IPS-20b (cell line): ENCODE measurements around the gene YES1.

Source experiments
- H3K27ac ChIP-seq: one replicate; pipeline ENCODE4 v1.5.1; 2013; ENCODE audit warnings: low read length
- H3K27me3 ChIP-seq: 2 replicates; pipeline ENCODE4 v1.6.1; 2013; ENCODE audit warnings: mild to moderate bottlenecking, low read length, inconsistent platforms; ENCODE audit not compliant: insufficient read depth
- H3K36me3 ChIP-seq: 2 replicates; pipeline ENCODE4 v1.6.1; 2013; ENCODE audit warnings: low read depth, mild to moderate bottlenecking, inconsistent platforms, low read length, moderate library complexity; ENCODE audit not compliant: insufficient read depth
- H3K4me1 ChIP-seq: 2 replicates; pipeline ENCODE4 v1.6.1; 2013; ENCODE audit warnings: mild to moderate bottlenecking, control low read depth, inconsistent platforms, low read length, moderate library complexity; ENCODE audit not compliant: insufficient read depth
- H3K4me3 ChIP-seq: 2 replicates; pipeline ENCODE4 v1.5.1; 2013; ENCODE audit warnings: mild to moderate bottlenecking, low read length, inconsistent platforms
- H3K9ac ChIP-seq: 2 replicates; pipeline ENCODE4 v1.6.1; 2013; ENCODE audit warnings: low read depth, mild to moderate bottlenecking, inconsistent platforms, low read length, moderate library complexity
- H3K9me3 ChIP-seq: 2 replicates; pipeline ENCODE4 v1.6.1; 2013; ENCODE audit warnings: mild to moderate bottlenecking, low read depth, low read length, inconsistent platforms; ENCODE audit not compliant: insufficient read depth

Gene YES1

DNA sequence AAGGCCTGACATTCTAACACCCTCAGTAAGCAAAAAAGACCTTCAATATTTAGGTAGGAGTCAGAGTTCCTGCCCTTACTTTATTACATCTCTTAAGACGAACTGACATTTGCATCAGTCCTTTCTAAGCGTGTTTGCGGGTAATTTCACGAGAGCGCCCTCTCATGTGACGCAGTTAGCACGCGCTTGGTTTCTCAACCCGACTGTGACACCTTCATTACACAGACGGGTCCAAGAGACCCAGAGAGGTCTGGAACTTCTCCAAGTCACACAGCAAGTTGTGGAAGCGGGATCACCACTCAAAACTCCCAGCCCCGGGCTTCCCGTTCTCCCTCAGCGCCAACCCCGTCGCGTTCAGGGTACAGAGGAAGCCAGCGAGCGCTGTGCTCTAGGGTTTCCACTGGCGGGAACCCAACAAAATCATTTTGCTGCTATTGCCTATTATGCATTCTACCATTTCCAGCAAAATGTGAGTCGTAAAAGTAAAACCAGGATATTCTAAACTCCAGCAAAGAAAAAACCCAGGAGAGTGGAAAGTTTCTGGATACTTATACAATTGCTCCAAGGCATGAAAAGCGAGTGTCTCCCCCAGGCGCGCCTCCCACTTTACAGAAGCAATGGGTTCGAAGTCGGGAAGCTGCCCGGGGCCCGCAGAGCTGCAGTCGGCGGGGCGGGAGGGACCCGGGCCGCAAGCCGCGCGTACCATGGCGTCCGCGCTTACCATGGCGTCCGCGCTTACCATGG lies 100.2 kb downstream of the YES1 start:
- no peaks in the 10 kb centered on the region for H3K4me1 ChIP-seq
- peak overlapping the region; percentile 85 for H3K9ac ChIP-seq
- no peaks in the 10 kb centered on the region for H3K27me3 ChIP-seq
- peak overlapping the region; percentile 87 for H3K4me3 ChIP-seq
- H3K9me3 ChIP-seq, result no peaks in the 10 kb centered on the region; the same call in 1 of the 2 replicates
- H3K36me3 ChIP-seq, result peaks cover 8% of the 10 kb centered on the region
- H3K27ac ChIP-seq, result no peak overlapping the region

DNA sequence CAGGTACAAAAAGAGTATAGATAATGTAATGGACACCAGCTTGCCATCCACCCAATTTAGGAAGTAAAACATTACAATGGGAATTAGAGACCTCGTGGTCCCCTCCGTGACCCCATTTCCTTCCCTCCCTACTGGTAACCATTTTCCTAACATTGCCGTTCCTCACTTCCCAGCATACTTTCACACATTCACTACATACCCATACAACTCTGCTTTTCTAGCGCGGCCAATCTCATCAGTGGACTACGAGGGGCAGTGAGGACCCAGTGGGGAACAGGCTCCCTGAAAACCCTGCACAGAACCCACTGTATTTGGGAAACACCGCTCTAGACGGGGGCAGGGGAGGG lies 100.8 kb downstream of the YES1 start:
- H3K9ac ChIP-seq, result peak overlapping the region; percentile 85
- H3K27me3 ChIP-seq, result no peaks in the 10 kb centered on the region
- peak overlapping the region; percentile 87 for H3K4me3 ChIP-seq
- H3K4me1 ChIP-seq, result no peaks in the 10 kb centered on the region
- peaks cover 10% of the 10 kb centered on the region for H3K36me3 ChIP-seq
- H3K9me3 ChIP-seq, result no peaks in the 10 kb centered on the region; the same call in 1 of the 2 replicates
- no peak overlapping the region for H3K27ac ChIP-seq

DNA sequence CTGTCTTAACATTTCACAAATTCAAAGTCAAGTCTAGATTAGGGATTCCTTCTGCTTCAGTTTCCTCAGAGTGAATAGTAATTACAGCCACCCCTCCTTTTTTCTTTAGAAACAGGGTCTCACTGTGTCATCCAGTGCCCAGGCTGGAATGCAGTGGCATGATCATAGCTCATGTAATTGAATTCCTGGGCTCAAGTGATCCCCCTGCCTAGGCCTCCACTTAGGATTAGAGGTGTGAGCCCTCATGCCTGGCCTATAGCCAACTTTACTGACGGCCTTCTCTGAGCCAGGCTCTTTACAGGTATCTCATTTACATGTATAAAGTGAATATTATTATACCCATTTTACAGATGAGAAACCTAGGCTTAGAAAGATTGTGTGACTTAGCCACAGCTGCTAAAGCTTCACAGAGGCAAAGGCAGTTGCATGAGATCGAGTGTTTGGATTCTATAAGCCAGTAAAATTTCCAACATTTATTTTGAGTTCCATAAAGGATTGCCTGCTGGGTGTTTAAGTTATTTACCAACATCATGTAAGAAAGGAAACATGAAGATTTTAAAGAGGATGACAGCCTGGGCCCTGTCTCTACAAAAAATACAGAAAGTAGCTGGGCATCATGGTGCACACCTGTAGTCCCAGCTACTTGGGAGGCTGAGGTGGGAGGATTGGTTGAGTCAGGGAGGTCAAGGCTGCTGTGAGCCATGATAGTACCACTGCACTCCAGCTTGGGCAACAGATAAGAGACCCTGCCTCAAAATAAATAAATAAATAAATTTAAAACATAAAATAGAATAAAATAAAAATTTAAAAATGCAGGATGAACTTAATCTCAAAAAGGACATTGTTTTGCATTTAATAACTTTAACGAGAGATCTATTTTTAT lies 101.4 kb downstream of the YES1 start:
- no peak overlapping the region for H3K27ac ChIP-seq
- H3K9ac ChIP-seq, result peak overlapping the region; percentile 85; the same call in 1 of the 2 replicates

DNA sequence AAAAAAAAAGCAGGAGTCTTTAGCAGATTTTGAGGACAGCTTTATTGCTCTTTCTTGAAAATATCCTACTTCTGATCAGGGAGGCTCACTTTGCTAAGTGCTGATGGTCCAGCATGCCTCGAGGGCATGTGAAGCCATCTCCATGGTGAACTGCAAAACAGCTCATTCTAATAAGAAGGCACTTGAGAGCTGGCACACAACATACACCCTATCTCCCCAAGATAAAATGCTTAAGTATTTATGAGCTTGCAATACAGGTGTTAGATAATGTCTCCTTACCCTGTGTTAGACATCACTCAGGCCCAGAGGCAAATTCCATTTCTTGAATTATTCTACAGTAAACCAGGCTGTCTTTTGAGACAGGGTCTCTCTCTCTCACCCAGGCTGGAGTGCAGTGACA lies 102.3 kb downstream of the YES1 start:
- Histone ChIP-seq H3K27me3 (no peaks in the 10 kb centered on the region), H3K4me3 (no peak overlapping the region), H3K9me3 (no peaks in the 10 kb centered on the region; the same call in 1 of the 2 replicates), H3K4me1 (no peaks in the 10 kb centered on the region), H3K9ac (no peak overlapping the region), H3K27ac (no peak overlapping the region), H3K36me3 (peaks cover 23% of the 10 kb centered on the region)

More for the DNA sequence above, 101.4 kb downstream of the YES1 start:
- Histone ChIP-seq H3K9me3 (no peaks in the 10 kb centered on the region; the same call in 1 of the 2 replicates), H3K27me3 (no peaks in the 10 kb centered on the region), H3K36me3 (peaks cover 15% of the 10 kb centered on the region), H3K4me1 (no peaks in the 10 kb centered on the region), H3K4me3 (peak overlapping the region; percentile 87)

DNA sequence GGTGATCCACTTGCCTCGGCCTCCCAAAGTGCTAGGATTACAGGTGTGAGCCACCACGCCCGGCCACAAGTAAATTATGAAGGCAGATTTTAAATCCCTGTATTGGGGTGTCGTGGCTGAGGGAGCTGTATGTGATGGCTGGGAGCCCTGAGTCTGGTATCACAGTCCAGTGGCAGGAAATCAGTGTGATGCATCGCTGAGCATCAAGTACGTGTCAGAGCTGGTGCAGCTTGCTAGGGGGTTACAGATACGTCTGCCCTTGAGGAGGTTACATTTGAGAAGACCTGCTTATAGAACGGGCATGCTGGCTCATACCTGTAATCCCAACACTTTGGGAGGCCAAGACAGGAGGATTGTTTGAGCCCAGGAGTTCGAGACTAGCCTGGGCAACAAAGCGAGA lies 103.9 kb downstream of the YES1 start:
- Histone ChIP-seq H3K9me3 (no peaks in the 10 kb centered on the region), H3K27ac (no peak overlapping the region), H3K4me3 (no peak overlapping the region), H3K36me3 (peaks cover 35% of the 10 kb centered on the region), H3K4me1 (no peaks in the 10 kb centered on the region), H3K27me3 (no peaks in the 10 kb centered on the region), H3K9ac (no peak overlapping the region)

DNA sequence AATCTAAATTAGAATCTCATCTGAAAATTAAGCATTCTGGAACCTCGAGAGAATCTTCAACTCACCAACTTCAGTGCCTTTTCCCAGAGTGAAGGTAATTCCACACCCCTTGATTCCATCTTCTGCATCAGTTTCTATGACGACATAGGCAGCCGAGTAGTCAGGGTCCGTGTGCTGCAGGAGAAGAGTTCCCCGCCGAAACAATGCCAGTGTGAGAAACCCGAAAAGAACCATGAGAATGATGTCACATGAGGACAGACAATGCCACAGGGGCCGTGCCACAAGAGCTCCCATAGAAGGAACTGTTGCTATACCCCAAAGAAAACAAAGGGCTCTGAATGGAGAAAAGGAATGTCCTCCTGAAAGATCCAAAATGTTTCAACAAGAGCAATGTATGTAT lies 105.6 kb downstream of the YES1 start:
- H3K27me3 ChIP-seq, result no peaks in the 10 kb centered on the region
- H3K27ac ChIP-seq, result no peak overlapping the region
- no peak overlapping the region for H3K9ac ChIP-seq
- H3K4me3 ChIP-seq, result no peak overlapping the region
- H3K9me3 ChIP-seq, result no peaks in the 10 kb centered on the region
- peaks cover 39% of the 10 kb centered on the region for H3K36me3 ChIP-seq
- H3K4me1 ChIP-seq, result no peaks in the 10 kb centered on the region

DNA sequence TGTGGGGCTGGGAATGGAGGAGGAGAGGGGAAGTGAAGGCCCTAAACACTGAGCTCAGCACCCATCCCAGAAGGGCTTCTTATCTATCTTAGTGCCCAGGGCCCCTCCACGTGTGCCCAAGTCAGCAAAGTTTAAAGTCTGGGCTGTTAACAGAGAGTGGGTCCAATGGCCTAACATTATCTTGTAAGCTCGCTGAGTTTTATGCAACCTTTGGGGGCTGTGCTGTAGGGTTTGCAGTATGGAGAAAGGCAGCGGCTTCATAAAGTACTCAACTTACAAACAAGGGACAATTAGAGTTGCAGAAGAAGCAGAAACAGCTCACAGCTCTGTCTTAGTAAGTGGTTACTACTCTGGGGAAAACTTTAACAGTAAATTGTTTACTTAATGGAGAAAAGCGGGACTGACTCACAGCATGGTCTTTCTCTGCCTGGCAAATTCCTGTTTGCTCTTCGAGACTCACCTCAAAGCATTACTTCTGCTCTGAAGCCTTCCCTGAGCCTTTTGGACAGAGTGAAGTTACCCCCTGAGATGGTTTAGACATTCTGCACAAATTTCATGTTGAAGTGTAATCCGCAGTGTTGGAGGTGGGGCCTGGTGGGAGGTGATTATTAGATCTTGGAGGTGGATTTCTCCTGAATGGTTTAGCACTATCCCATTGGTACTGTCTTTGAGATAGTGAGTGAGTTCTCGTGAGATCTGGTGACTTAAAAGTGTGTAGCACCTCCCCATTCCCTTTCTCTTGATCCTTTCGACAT lies 108.7 kb downstream of the YES1 start:
- Histone ChIP-seq H3K27me3 (no peaks in the 10 kb centered on the region), H3K4me3 (no peak overlapping the region), H3K9ac (no peak overlapping the region), H3K4me1 (no peaks in the 10 kb centered on the region), H3K27ac (no peak overlapping the region), H3K9me3 (no peaks in the 10 kb centered on the region), H3K36me3 (peaks cover 38% of the 10 kb centered on the region)

DNA sequence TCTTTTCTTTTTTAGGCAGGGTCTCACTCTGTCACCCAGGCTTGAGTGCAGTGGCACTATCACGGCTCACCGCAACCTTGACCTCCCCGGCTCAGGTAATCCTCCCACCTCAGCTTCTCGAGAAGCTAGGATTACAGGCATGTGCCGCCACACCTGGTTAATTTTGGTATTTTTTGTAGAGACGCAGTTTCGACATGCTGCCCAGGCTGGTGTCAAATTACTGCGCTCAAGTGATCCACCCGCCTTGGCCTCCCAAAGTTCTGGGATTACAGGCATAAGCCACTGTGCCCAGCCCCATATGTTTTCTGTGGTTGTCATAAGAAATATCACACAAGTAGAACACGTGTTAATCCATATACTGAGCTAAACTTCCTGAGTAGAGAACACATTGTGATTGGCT lies 114.2 kb downstream of the YES1 start:
- Histone ChIP-seq H3K36me3 (peaks cover 30% of the 10 kb centered on the region), H3K4me3 (no peak overlapping the region), H3K4me1 (no peaks in the 10 kb centered on the region), H3K9ac (no peak overlapping the region), H3K27me3 (no peaks in the 10 kb centered on the region), H3K9me3 (no peaks in the 10 kb centered on the region), H3K27ac (no peak overlapping the region)

DNA sequence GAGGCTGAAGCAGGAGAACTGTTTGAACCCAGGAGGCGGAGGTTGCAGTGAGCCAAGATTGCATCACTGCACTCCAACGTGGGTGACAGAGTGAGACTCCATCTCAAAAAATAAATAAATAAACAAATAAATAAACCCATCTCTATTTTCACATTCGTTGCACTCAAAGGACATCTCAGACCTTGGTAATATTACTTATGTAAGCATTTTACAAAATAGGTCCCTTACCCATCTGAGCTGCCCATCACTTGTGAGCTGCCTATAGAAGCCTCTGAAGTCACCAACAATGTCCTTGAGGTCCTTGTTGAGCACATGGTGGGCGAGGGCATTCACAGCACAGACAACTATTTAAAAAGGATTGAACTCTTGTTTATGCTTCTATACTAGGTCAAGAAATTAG lies 115.0 kb downstream of the YES1 start:
- Histone ChIP-seq H3K4me1 (no peaks in the 10 kb centered on the region), H3K27me3 (no peaks in the 10 kb centered on the region), H3K27ac (no peak overlapping the region), H3K9ac (no peak overlapping the region), H3K9me3 (no peaks in the 10 kb centered on the region), H3K4me3 (no peak overlapping the region), H3K36me3 (peaks cover 37% of the 10 kb centered on the region)

DNA sequence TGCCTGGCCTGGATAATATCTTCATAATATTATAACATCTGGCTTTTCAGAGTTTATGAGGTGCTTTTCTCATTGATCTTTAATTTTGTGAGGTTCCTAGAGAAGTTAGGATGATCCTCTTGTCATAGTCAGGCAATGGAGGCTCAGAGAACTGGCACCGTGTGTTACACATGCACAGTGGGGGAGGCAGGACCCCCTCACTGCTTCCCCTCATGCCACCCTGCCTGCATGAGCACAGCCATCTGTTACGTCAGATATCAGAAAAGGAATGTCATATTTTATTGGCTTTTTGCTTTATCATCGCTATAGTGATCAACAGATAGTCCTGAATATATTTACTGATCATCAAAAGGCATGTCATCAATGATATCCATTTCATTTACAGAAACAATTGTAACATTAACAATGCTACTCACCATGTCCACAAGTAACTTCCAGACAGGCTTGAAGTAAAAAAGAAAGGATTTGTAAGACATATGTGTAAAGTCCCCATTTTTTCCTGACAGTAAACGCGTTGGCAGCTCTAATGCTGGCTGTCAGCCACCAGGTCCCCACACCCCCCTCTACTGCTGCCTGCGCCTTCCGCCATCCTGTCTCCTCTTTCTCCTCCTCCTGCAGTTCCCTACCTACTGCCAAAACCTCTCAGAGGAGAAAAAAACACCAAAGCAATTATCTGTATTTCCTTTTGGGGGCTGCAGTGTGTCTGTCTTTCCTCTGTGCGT lies 118.4 kb downstream of the YES1 start:
- no peaks in the 10 kb centered on the region for H3K9me3 ChIP-seq
- H3K36me3 ChIP-seq, result peaks cover 52% of the 10 kb centered on the region
- no peaks in the 10 kb centered on the region for H3K4me1 ChIP-seq
- no peaks in the 10 kb centered on the region for H3K27me3 ChIP-seq
- H3K27ac ChIP-seq, result no peak overlapping the region
- H3K9ac ChIP-seq, result no peak overlapping the region
- no peak overlapping the region for H3K4me3 ChIP-seq

DNA sequence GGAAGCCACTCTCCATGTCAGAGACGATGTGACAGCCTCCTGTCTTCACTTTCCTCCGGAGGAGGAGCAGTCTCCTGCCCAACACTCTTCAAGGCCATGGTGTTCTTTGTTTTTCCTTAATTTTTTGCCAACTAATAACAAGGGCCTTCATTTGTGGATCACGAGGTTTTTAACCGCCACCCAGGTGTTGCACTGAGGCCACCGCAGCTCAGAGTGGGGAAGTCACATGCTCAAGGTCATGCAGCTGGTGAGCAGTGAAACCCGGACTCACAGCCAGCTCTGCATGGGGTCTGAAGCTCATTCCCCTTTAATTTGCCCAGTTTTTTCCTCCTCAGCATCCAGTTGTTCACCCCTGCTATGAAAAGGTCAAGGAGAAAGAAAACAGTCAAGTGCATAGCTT lies 119.2 kb downstream of the YES1 start:
- no peak overlapping the region for H3K27ac ChIP-seq

More for the DNA sequence above, 119.2 kb downstream of the YES1 start:
- no peak overlapping the region for H3K9ac ChIP-seq
- H3K27me3 ChIP-seq, result no peaks in the 10 kb centered on the region
- H3K9me3 ChIP-seq, result no peaks in the 10 kb centered on the region
- 0 out of 2 replicates have a peak, but pooled peaks cover 4% of the 10 kb centered on the region for H3K4me1 ChIP-seq
- no peak overlapping the region for H3K4me3 ChIP-seq
- peaks cover 52% of the 10 kb centered on the region for H3K36me3 ChIP-seq
